GM12875 (cell line): ENCODE data around the gene MCCC2.
A peak's percentile ranks its signal among the peaks of the same experiment; 100 is the strongest.
"Not testable (repeated sequence)": the region's sequence is repeated elsewhere in the genome, so short reads cannot be mapped to it uniquely, and the experiment has no call there.

Source experiments
- H3K4me3 ChIP-seq: one replicate; pipeline ENCODE4 v1.5.1; 2011; ENCODE audit warnings: low read depth, low read length, control low read depth
- TF ChIP-seq, protein P1 (sequence below): IDR thresholded peaks from 2 replicates; pipeline ENCODE4 v1.5.1; 2011; ENCODE audit warnings: low read depth, mild to moderate bottlenecking, control low read depth, inconsistent platforms, low read length, moderate library complexity, borderline replicate concordance; ENCODE audit not compliant: insufficient read depth

Gene MCCC2

DNA sequence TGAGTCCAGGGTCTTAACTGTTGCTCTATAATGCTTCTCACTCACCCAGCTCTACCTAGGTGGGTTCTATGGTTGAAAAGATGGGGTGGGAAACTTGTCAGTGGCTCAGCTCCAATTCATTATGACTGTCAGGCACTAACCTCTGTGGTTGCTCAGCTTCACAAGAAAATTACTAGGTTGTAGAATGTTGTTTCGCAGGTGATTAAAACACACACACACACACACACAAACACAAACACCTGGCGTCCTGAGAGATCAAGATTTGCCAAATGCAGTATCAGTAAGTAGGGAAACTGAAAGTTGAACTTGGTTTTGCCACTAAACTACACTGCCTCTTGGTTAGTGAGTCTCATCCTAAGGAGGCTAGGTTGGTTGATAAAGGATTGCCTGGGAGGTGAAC is 2.8 kb downstream of the MCCC2 start:
- TF ChIP-seq, protein P1, sequence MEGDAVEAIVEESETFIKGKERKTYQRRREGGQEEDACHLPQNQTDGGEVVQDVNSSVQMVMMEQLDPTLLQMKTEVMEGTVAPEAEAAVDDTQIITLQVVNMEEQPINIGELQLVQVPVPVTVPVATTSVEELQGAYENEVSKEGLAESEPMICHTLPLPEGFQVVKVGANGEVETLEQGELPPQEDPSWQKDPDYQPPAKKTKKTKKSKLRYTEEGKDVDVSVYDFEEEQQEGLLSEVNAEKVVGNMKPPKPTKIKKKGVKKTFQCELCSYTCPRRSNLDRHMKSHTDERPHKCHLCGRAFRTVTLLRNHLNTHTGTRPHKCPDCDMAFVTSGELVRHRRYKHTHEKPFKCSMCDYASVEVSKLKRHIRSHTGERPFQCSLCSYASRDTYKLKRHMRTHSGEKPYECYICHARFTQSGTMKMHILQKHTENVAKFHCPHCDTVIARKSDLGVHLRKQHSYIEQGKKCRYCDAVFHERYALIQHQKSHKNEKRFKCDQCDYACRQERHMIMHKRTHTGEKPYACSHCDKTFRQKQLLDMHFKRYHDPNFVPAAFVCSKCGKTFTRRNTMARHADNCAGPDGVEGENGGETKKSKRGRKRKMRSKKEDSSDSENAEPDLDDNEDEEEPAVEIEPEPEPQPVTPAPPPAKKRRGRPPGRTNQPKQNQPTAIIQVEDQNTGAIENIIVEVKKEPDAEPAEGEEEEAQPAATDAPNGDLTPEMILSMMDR = no peak
- no peak overlapping the region for H3K4me3 ChIP-seq

DNA sequence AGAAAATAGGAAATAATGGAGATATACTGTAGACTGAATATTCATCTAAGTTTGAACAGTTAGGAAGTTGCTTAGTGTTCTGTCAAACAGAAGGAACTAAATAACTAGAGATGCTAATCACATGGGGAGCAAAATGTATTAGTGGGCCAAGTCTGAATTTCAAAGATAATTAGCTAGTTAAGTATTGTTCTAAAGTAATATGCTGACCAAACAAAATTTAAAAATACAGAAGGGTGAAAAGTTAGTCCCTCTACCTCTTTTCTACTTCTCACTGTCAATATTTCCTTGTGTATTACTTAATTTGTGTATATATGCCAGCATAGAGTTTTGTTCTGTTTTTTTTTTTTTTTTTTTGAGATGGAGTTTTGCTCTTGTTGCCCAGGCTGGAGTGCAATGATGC is 4.0 kb downstream of the MCCC2 start:
- H3K4me3 ChIP-seq = no peak overlapping the region
- TF ChIP-seq, protein P1 = no peak

DNA sequence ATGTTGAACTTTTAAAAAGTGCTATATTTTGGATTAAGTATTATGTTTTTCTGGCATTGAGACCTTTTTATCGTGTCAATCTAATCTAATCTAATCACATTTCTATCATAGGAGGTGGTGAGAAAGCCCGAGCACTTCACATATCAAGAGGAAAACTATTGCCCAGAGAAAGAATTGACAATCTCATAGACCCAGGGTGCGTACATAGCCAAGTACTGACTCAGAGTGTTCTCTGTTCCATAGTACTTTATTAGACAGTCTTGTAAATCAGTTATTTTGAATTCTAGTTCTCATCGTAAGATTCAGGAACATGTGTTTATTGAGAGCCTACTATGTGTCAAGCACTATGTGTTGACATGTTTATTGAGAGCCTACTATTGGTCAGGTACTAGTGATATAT is 9.0 kb downstream of the MCCC2 start:
- TF ChIP-seq, protein P1 = no peak
- no peak overlapping the region for H3K4me3 ChIP-seq

DNA sequence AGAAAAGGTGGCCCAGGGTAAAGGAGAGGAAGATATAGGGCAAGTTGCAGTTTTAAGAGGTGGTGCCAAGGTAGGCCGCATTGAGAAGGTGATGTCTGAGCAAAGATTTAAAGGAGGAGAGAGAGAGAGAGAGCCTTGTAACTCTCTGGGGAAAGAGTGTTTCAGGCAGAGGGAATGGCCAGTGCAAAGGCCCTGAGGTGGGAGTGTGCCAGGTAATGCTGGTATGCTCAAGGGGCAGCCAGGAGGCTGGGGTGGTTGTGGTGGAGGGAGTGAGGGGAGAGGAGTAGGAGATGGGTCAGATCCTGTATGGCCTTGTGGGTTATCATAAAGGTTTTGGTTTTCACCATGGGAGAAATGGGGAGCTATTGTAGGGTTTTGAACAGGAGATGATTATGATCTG is 9.9 kb downstream of the MCCC2 start:
- H3K4me3 ChIP-seq = no peak overlapping the region
- TF ChIP-seq, protein P1 = no peak

DNA sequence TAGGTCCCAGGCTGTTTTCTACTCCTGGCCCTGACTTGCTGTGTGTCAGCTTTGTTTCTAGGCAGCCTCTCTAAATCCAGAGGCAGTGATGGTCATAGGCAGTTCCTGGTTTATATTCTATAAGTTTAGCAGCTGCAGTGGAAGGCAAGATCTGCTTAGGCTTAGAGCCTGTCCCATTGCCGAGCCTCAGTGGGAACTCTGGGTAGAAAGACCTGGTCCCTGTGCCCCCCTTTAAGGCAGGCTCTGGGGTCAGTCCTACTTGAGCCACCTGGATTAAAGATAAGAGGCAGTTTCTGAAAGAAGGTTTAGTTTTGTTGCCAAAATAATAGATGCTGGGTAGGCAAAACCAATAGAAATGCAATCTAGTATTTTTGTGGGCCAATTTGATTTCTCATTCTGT is 13.6 kb downstream of the MCCC2 start:
- TF ChIP-seq, protein P1 = no peak
- no peak overlapping the region for H3K4me3 ChIP-seq

DNA sequence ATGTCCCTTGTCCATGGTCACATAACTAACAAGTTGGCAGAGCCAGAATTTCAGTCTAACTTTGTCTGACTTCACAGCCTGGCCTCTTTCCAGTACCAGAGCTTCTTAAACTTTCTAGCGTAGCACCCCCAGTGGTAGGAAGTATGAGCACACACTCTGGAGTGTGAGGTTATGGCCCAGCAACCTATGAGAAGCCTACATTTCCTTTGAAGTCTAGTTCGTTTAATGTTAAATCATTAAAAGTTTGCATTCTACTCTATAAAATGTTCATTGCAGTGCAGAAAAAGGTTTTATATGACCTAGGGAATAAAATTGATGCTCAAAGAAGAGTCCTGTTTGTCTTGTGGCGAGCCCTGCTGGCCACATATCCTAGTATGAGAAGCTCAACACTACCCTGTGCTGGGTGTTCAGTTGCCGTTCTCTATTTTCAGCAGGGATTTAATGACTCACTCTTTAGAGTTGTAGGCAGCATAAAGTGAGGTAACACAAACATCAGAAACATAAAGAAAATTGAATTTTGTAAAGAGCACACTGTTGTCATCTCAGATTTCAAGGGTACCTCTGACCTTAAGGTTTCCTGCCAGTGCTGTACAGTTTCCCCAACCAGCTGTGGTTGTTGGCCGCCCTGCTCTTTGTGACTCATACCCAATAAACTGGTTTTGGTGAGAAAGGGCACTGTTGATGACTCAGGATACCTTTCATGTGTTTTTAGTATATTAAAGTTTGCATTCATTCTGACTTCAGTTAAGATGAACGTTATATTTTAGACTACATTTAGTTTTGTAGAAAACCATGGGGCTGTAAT is 14.3 kb downstream of the MCCC2 start:
- H3K4me3 ChIP-seq = no peak overlapping the region
- TF ChIP-seq, protein P1 = peak; percentile 78

DNA sequence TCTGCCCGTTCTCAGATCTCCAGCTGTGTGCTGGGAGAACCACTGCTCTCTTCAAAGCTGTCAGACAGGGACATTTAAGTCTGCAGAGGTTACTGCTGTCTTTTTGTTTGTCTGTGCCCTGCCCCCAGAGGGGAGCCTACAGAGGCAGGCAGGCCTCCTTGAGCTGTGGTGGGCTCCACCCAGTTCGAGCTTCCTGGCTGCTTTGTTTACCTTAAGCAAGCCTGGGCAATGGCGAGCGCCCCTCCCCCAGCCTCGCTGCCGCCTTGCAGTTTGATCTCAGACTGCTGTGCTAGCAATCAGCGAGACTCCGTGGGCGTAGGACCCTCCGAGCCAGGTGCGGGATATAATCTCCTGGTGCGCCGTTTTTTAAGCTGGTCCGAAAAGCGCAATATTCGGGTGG is 22.8 kb downstream of the MCCC2 start:
- H3K4me3 ChIP-seq = not testable (repeated sequence)
